Skeletal muscle tissue (tissue), 4 donors: ENCODE results near the gene ZNG1A. TPM values are rescaled to one million over a fixed set of nuclear protein-coding genes. Genes with fewer than 3 reads are reported as not detected.
"Not testable (repeated sequence)": the region's sequence is repeated elsewhere in the genome, so short reads cannot be mapped to it uniquely, and the experiment has no call there.

ENCODE experiments used
- H3K27ac ChIP-seq: one replicate; pipeline ENCODE4 v1.7.0; 2013; ENCODE audit warnings: mild to moderate bottlenecking, low read depth, low read length, inconsistent platforms
- H3K27me3 ChIP-seq, 3 donors: one replicate each; pipeline ENCODE4 v1.7.0; 2013; ENCODE audit warnings: low read length in 3 of 3; ENCODE audit not compliant: control insufficient read depth in 3 of 3, insufficient read depth in 3 of 3
- H3K36me3 ChIP-seq, 3 donors: one replicate each; pipeline ENCODE4 v1.7.0; 2013; ENCODE audit warnings: low read length in 3 of 3; ENCODE audit not compliant: control insufficient read depth in 3 of 3, insufficient read depth in 3 of 3
- H3K4me1 ChIP-seq, 3 donors: one replicate each; pipeline ENCODE4 v1.7.0; 2013; ENCODE audit warnings: low read length in 3 of 3, mild to moderate bottlenecking in 3 of 3; ENCODE audit not compliant: control insufficient read depth in 3 of 3, insufficient read depth in 3 of 3
- H3K4me3 ChIP-seq, 3 donors: one replicate each; pipeline ENCODE4 v1.7.0; 2013; ENCODE audit warnings: low read length in 3 of 3
- H3K9ac ChIP-seq, 3 donors: one replicate each; pipeline ENCODE4 v1.7.0; 2013; ENCODE audit warnings: low read length in 3 of 3, mild to moderate bottlenecking in 3 of 3, moderate library complexity in 2 of 3, low read depth in 1 of 3
- H3K9me3 ChIP-seq, 3 donors: one replicate each; pipeline ENCODE4 v1.7.0; 2013; ENCODE audit warnings: low read length in 3 of 3; ENCODE audit not compliant: control insufficient read depth in 3 of 3
- total RNA-seq: library from RNA; depleted of rRNA; stranded (reverse); fragments of >200 nt; gene quantifications from one replicate; pipeline ENCODE4 v1.2.3, GENCODE V29; 2014
- donor health status: Osteomylitis.

ZNG1A gene
- total RNA-seq, 1 donor from 2014 or later, result 25.1 TPM

GRCh38 chr9:115118-115451 is 63.8 kb downstream of the ZNG1A start:
- not testable (repeated sequence) for H3K27ac ChIP-seq, H3K36me3 ChIP-seq, H3K9ac ChIP-seq, H3K4me3 ChIP-seq, H3K9me3 ChIP-seq
- Histone ChIP-seq H3K4me1 (peaks cover 5 to 15% (median 6%) of the 10 kb centered on the region in 3 donors), H3K27me3 (peaks cover 34 to 38% (median 37%) of the 10 kb centered on the region in 3 donors)

DNA sequence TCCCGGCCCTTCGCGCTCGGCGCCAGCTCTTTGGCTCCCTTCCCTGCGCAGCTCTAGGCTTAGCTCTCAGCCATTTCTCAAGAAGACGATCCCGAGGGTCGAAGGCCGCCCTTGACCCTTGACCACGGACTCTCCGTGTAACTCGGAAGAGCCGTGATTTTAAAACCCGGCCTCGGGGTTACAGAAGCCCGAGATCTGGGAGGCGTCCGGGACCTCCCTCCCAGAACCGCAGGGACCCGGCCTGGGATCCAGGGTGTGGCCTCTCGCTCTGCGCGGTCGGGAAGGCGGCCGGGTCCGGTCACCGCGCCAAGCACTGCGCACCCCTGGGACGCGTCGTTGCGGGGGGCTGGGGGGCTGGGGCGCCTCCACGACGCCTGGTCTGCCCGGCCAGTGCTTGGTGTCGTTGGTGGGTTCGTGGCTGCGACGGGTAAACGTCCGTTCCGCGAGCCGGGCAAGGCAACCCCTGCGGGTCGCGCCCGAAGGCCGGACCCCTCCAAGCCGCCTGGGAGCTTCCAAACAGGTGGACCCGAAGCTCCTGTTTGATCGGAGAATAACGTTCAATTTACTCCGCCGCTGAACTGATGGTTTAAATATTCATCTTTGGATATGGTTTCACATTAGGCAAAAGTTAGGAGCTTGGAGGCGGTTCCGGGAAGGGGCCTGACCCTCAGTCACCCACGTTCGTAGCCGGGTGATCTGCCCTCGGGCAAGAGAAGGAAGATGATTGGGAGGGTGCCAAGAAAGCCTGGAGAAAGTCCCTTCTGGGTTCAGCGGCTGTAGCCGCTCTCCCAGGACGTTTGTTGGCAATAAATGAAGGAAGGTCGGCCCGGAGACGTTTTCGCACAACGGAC is 64.4 kb downstream of the ZNG1A start:
- H3K27ac ChIP-seq, H3K9me3 ChIP-seq, H3K36me3 ChIP-seq: not testable (repeated sequence)
- H3K9ac ChIP-seq, result peak overlapping the region in 1 of 3 donors; percentile 40
- peaks cover 34 to 42% (median 41%) of the 10 kb centered on the region in 3 donors for H3K27me3 ChIP-seq
- H3K4me3 ChIP-seq, result peak overlapping the region; percentile 48 to 65 (median 50)
- peaks cover 5 to 17% (median 6%) of the 10 kb centered on the region in 3 donors for H3K4me1 ChIP-seq

- not testable (repeated sequence) for H3K9me3 ChIP-seq, H3K27ac ChIP-seq, H3K36me3 ChIP-seq
- peak overlapping the region in 1 of 3 donors; percentile 40 for H3K9ac ChIP-seq
- H3K4me1 ChIP-seq, result peaks cover 5 to 17% (median 6%) of the 10 kb centered on the region in 3 donors
- H3K4me3 ChIP-seq, result peak overlapping the region; percentile 48 to 65 (median 50)
- peaks cover 39 to 50% (median 46%) of the 10 kb centered on the region in 3 donors for H3K27me3 ChIP-seq
Observed at GRCh38 chr9:113468-114266, 65.2 kb downstream of the ZNG1A start.

- not testable (repeated sequence) for H3K27ac ChIP-seq, H3K9ac ChIP-seq, H3K36me3 ChIP-seq, H3K4me3 ChIP-seq, H3K9me3 ChIP-seq
- Histone ChIP-seq H3K27me3 (peaks cover 36 to 50% (median 42%) of the 10 kb centered on the region in 3 donors), H3K4me1 (peaks cover 5 to 17% (median 6%) of the 10 kb centered on the region in 3 donors)
Observed at GRCh38 chr9:112589-113467, 66.0 kb downstream of the ZNG1A start.

DNA sequence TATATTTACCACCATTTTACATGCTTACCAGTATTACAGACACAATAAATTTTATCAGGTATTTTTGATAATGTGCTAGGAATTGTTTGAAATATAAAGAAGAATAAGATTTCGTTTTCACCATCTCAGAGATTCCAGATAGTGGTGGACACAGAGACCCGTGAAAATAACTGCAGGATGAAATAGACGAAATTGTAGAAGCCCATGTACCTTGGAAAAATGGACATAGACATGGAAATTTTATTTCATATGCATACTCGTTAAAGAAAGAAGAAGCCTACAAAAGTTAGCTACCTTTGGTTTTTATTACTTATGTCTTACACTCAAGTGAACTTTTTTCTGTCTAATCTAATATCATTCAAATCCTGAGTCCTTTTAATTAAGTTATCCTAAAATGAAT is 68.2 kb downstream of the ZNG1A start:
- H3K27me3 ChIP-seq, result peaks cover 37 to 42% (median 42%) of the 10 kb centered on the region in 3 donors

DNA sequence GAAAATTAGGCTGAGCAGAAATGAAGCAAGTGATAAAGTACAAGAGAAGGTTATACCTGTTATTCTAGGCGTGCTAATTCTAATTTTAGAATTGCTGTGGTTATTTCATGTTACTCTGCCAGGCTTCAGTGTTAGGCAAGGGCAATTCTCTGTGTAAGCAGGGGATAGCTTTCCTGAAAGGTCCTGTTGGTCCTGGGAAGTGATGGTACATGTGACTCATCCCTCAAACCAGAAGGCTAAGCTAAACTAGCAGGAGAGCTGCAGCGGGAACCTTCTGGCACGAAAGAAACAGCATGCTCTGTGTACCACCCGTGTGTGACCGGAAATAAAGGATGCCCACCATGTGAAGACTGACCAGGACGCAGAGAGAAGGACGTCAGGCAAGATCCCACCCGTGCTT is 69.3 kb downstream of the ZNG1A start:
- peaks cover 29 to 35% (median 35%) of the 10 kb centered on the region in 3 donors for H3K27me3 ChIP-seq
- H3K27ac ChIP-seq, result not testable (repeated sequence)

More for the DNA sequence above, 68.2 kb downstream of the ZNG1A start:
- H3K9me3 ChIP-seq, H3K4me3 ChIP-seq, H3K27ac ChIP-seq, H3K36me3 ChIP-seq, H3K9ac ChIP-seq: not testable (repeated sequence)
- peaks cover 5 to 17% (median 6%) of the 10 kb centered on the region in 3 donors for H3K4me1 ChIP-seq

DNA sequence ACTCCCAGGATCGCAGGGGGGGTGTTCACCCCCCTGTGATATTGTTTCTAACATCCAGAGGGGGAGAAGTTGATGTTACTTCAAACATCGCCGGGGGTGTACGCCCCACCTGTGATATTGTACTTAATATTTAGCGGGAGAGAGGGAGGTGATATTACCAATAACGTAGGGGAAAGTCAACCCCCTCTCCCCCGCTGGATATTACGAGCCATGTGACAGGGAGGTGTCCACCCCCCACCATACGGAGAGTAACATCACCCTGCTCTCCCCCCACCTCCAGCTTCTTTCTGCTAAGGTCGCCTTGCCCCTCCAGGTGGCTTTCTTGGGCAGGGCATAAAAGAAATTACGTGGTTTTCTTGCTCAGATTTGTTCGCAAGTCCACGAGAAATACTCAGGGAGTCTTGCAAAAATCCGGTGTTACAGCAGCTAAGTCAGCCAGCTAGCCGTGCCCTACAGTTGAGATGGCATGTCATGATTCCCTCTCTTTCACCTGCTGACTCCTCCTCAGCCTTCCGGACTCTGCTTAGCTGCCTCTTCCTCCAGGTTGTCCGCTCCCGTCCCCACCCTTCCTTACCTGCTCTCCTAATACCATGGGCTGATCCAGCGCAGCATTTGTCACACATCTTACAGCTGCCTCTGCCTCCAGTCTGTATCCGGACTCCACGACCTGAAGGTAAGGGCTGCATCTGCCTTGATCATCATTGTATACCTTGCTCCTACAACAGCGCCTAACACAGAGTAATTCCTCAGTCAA is 69.9 kb downstream of the ZNG1A start:
- H3K4me3 ChIP-seq, H3K36me3 ChIP-seq, H3K9me3 ChIP-seq, H3K4me1 ChIP-seq, H3K27ac ChIP-seq, H3K9ac ChIP-seq: not testable (repeated sequence)
- H3K27me3 ChIP-seq, result peaks cover 23 to 29% (median 29%) of the 10 kb centered on the region in 3 donors

More for the DNA sequence above, 69.3 kb downstream of the ZNG1A start:
- not testable (repeated sequence) for H3K36me3 ChIP-seq, H3K9me3 ChIP-seq, H3K4me3 ChIP-seq, H3K9ac ChIP-seq
- peaks cover 4 to 13% (median 5%) of the 10 kb centered on the region in 3 donors for H3K4me1 ChIP-seq

- H3K4me1 ChIP-seq, H3K9me3 ChIP-seq, H3K36me3 ChIP-seq, H3K4me3 ChIP-seq, H3K27ac ChIP-seq, H3K9ac ChIP-seq: not testable (repeated sequence)
- H3K27me3 ChIP-seq, result peaks cover 13 to 15% (median 14%) of the 10 kb centered on the region in 3 donors
Observed at GRCh38 chr9:105991-106390, 72.9 kb downstream of the ZNG1A start.

- not testable (repeated sequence) for H3K9ac ChIP-seq, H3K27me3 ChIP-seq, H3K4me1 ChIP-seq, H3K9me3 ChIP-seq, H3K36me3 ChIP-seq, H3K27ac ChIP-seq, H3K4me3 ChIP-seq
Observed at GRCh38 chr9:100430-100829, 78.4 kb downstream of the ZNG1A start.
